K562 (cell line): ENCODE results near the gene TMA7B. TPM values are rescaled to one million over a fixed set of nuclear protein-coding genes. Genes with fewer than 3 reads are reported as not detected.

ENCODE experiments used
- ATAC-seq: fragments of 200-7000 bp; cut with Tn5 transposase; 3 replicates; pipeline ENCODE4 v1.9.1; 2020; ENCODE audit warnings: moderate library complexity
- BruUV-seq: library from RNA; stranded (reverse); fragments of 400-500 nt; replicated peaks from 2 replicates; lab custom pipeline; 2021; lab: Mats Ljungman, UMichigan
- CTCF ChIA-PET: fragments of 300-600 bp; formaldehyde crosslinking; extraction: SDS; loops from one replicate; lab custom pipeline; 2021; ENCODE audit warnings: low intra/inter-chr PET ratio; lab: Yijun Ruan, JAX
- POLR2A ChIA-PET: fragments of 300-600, 350-650 bp; sonication (Branson Sonifier 250); formaldehyde crosslinking; extraction: SDS; loops from one replicate; lab custom pipeline; 2021; ENCODE audit warnings: antibody characterized with exemption, inconsistent platforms; lab: Yijun Ruan, JAX
- DNase-seq, 4 experiments: peaks; one replicate each; pipeline versions ENCODE4 v3.0.0 to v3.0.0-alpha.2; 2011 to 2018; ENCODE audit warnings: low spot score in 3 of 4, mixed read lengths in 3 of 4; ENCODE audit errors: extremely low read depth in 1 of 4
- FAIRE-seq: peaks from 2 replicates; lab custom pipeline; 2011; peaks lifted over from hg19 to GRCh38; lab: Jason Lieb, UNC
- H2AFZ ChIP-seq: 2 replicates; pipeline ENCODE4 v1.6.0; 2011; ENCODE audit warnings: low read depth, low read length, control low read depth, inconsistent platforms
- H3K27ac ChIP-seq: fragments of 200-600 bp; 3 replicates; pipeline ENCODE4 v1.8.0; 2011; ENCODE audit warnings: low read depth, mild to moderate bottlenecking, control low read depth, inconsistent platforms, low read length, moderate library complexity, mixed read lengths; ENCODE audit errors: extremely low read depth
- H3K27me3 ChIP-seq, 2 experiments: fragments of 300-600 bp in 1 of 2; 2 replicates in 1 of 2; 3 replicates in 1 of 2; pipeline versions ENCODE4 v1.6.0 to v1.8.0; 2011; ENCODE audit warnings: inconsistent platforms in 2 of 2, low read length in 2 of 2, mild to moderate bottlenecking in 1 of 2, mixed read lengths in 1 of 2, moderate library complexity in 1 of 2; ENCODE audit not compliant: control insufficient read depth in 2 of 2, insufficient read depth in 2 of 2
- H3K36me3 ChIP-seq: fragments of 300-600 bp; 3 replicates; pipeline ENCODE4 v1.8.0; 2011; ENCODE audit warnings: mild to moderate bottlenecking, low read length, inconsistent platforms; ENCODE audit not compliant: control insufficient read depth, insufficient read depth
- H3K4me1 ChIP-seq, 2 experiments: fragments of 200-600 bp in 1 of 2; replicated peaks in 1 of 2; 2 replicates in 1 of 2; 3 replicates in 1 of 2; pipeline versions ENCODE4 v1.5.1 to v1.8.0; 2011; ENCODE audit warnings: inconsistent platforms in 2 of 2, low read length in 2 of 2, mild to moderate bottlenecking in 1 of 2, mixed read lengths in 1 of 2, moderate library complexity in 1 of 2; ENCODE audit not compliant: control insufficient read depth in 2 of 2, insufficient read depth in 2 of 2
- H3K4me2 ChIP-seq: 2 replicates; pipeline ENCODE4 v1.6.1; 2011; ENCODE audit warnings: low read length, control low read depth, inconsistent platforms, mixed read lengths; ENCODE audit not compliant: insufficient read depth
- H3K4me3 ChIP-seq: fragments of 200-600 bp; sonication (generic), shearing (Covaris generic); 2 replicates; pipeline ENCODE4 v1.5.1; 2016; ENCODE audit warnings: control low read depth, inconsistent platforms
- H3K79me2 ChIP-seq: fragments of 200-600 bp; 3 replicates; pipeline ENCODE4 v1.8.0; 2011; ENCODE audit warnings: low read length, inconsistent platforms; ENCODE audit not compliant: control insufficient read depth, insufficient read depth
- H3K9ac ChIP-seq, 2 experiments: 2 replicates each; pipeline versions ENCODE4 v1.6.0 to v1.6.1; 2011; ENCODE audit warnings: low read depth in 2 of 2, low read length in 2 of 2, control low read depth in 1 of 2, inconsistent platforms in 1 of 2, mild to moderate bottlenecking in 1 of 2, mixed read lengths in 1 of 2; ENCODE audit not compliant: insufficient read depth in 1 of 2
- H3K9me1 ChIP-seq: one replicate; pipeline ENCODE4 v1.6.0; 2011; ENCODE audit warnings: inconsistent platforms, mild to moderate bottlenecking, low read length, moderate library complexity; ENCODE audit not compliant: control insufficient read depth, insufficient read depth
- H3K9me3 ChIP-seq: replicated peaks from 2 replicates; pipeline ENCODE4 v1.5.1; 2011; ENCODE audit warnings: low read depth, low read length, inconsistent platforms; ENCODE audit not compliant: control insufficient read depth, insufficient read depth
- H4K20me1 ChIP-seq: replicated peaks from 2 replicates; pipeline ENCODE4 v1.6.1; 2011; ENCODE audit warnings: low read length, inconsistent platforms, mixed read lengths; ENCODE audit not compliant: control insufficient read depth, insufficient read depth
- CREM ChIP-seq: IDR thresholded peaks from 2 replicates; pipeline ENCODE4 v1.6.1; 2014; ENCODE audit warnings: antibody characterized with exemption, low read depth
- CSDE1 ChIP-seq, 2 experiments: fragments of 450-650 bp; IDR thresholded peaks; 2 replicates each; pipeline ENCODE4 v1.6.1; 2016; ENCODE audit warnings: mild to moderate bottlenecking in 1 of 2
- GATAD2B ChIP-seq: fragments of 450-650 bp; IDR thresholded peaks from 2 replicates; pipeline ENCODE4 v1.6.1; 2017; ENCODE audit warnings: mild to moderate bottlenecking, borderline replicate concordance
- MEIS2 ChIP-seq: fragments of 450-650 bp; IDR thresholded peaks from 2 replicates; pipeline ENCODE4 v1.6.1; 2014; ENCODE audit warnings: mild to moderate bottlenecking; ENCODE audit not compliant: partially characterized antibody
- PHF20 ChIP-seq: fragments of 450-650 bp; IDR thresholded peaks from 2 replicates; pipeline ENCODE4 v1.6.1; 2018; ENCODE audit not compliant: partially characterized antibody
- PML ChIP-seq: IDR thresholded peaks from 2 replicates; pipeline ENCODE4 v1.6.1; 2012; ENCODE audit warnings: low read length, inconsistent platforms
- SAFB2 ChIP-seq: fragments of 200-400 bp; formaldehyde crosslinking; IDR thresholded peaks from 2 replicates; pipeline ENCODE4 v1.6.1; 2018; ENCODE audit warnings: borderline replicate concordance, low read length, low read depth, moderate library complexity; ENCODE audit not compliant: severe bottlenecking
- SIN3A ChIP-seq, 2 experiments: fragments of 150-350 bp in 1 of 2; IDR thresholded peaks; 2 replicates each; pipeline ENCODE4 v1.6.1; 2011 to 2016; ENCODE audit warnings: borderline replicate concordance in 2 of 2, low read depth in 2 of 2, low read length in 2 of 2, mild to moderate bottlenecking in 2 of 2, moderate library complexity in 2 of 2; ENCODE audit not compliant: control insufficient read depth in 1 of 2
- TEAD2 ChIP-seq: fragments of 450-650 bp; IDR thresholded peaks from 2 replicates; pipeline ENCODE4 v1.6.1; 2016; ENCODE audit warnings: missing genetic modification characterization, control low read depth, missing compliant biosample characterization
- ZFX ChIP-seq: sonication (generic); formaldehyde crosslinking; IDR thresholded peaks from 2 replicates; pipeline ENCODE4 v1.8.0; 2022; ENCODE audit warnings: mild to moderate bottlenecking, missing genetic modification reagents, moderate library complexity
- ZNF24 ChIP-seq: fragments of 450-650 bp; IDR thresholded peaks from 2 replicates; pipeline ENCODE4 v1.6.1; 2016
- ZNF408 ChIP-seq: fragments of 250-450 bp; sonication (Bioruptor Pico); IDR thresholded peaks from 2 replicates; pipeline ENCODE4 v1.4.0; 2020; ENCODE audit warnings: low read depth, mild to moderate bottlenecking, moderate library complexity
- ZNF445 ChIP-seq: fragments of 250-450 bp; sonication (Bioruptor Pico); IDR thresholded peaks from 2 replicates; pipeline ENCODE4 v1.4.0; 2020; ENCODE audit warnings: low read depth, mild to moderate bottlenecking, moderate library complexity
- WGBS: fragments of 100-300 bp; shearing (Covaris generic); methylation state at CpG from one replicate; pipeline ENCODE4 v1.1.6; 2016; ENCODE audit warnings: low coverage, mixed read lengths; ENCODE audit not compliant: insufficient coverage; ENCODE audit errors: missing lambda C conversion rate; 5-methylcytosine and 5-hydroxymethylcytosine counted together
- in situ Hi-C: fragments of 300-500 bp; cut with MboI; formaldehyde crosslinking; loops from 4 replicates; pipeline ENCODE4 v1.15.0; 2018; ENCODE audit warnings: inconsistent platforms, mixed read lengths
- intact Hi-C: fragments of 100-400 bp; cut with micrococcal nuclease; formaldehyde crosslinking; loops from 2 replicates; pipeline ENCODE4 v1.14.2; 2022
- polyA plus RNA-seq, 8 experiments: library from polyadenylated mRNA; depleted of rRNA in 4 of 8; stranded (reverse) in 5 of 8; unstranded in 3 of 8; fragments of >200 nt; fragmentation: Nextera tagmentation in 2 of 8; fragmentation: Illumina TruSeq in 1 of 8; extraction: Ambion mirVana in 2 of 8; extraction: Trizol in 1 of 8; gene quantifications; 2 replicates each; pipeline versions ENCODE4 v1.2.1 to v1.2.3, GENCODE V29; 2011 to 2014; ENCODE audit warnings: inconsistent platforms in 1 of 8, missing spikeins in 1 of 8
- total RNA-seq, 7 experiments: library from RNA; depleted of rRNA in 6 of 7; stranded (reverse); fragments of >200 nt in 6 of 7; fragmentation: Illumina TruSeq in 2 of 7; extraction: Trizol in 2 of 7; gene quantifications; 2 replicates each; pipeline versions ENCODE4 v1.2.1 to v1.2.3, GENCODE V29; 2011 to 2021; ENCODE audit warnings: low replicate concordance in 1 of 7
- TF ChIP-seq, protein P1 (sequence below): fragments of 450-650 bp; formaldehyde crosslinking; IDR thresholded peaks from 2 replicates; pipeline ENCODE4 v1.4.0; 2020; ENCODE audit warnings: mild to moderate bottlenecking, mixed read lengths
- TF ChIP-seq, protein P2 (sequence below): fragments of 200-400 bp; formaldehyde crosslinking; IDR thresholded peaks from 2 replicates; pipeline ENCODE4 v1.6.1; 2017; ENCODE audit warnings: mild to moderate bottlenecking, low read depth, low read length, moderate library complexity

Gene TMA7B
- total and polyA plus RNA-seq, 9 of the 15 experiments (the other 6 are each of a cell fraction or from before 2014, with no cell fraction given): 5.6 to 14.2 (median 11.8) TPM

DNA sequence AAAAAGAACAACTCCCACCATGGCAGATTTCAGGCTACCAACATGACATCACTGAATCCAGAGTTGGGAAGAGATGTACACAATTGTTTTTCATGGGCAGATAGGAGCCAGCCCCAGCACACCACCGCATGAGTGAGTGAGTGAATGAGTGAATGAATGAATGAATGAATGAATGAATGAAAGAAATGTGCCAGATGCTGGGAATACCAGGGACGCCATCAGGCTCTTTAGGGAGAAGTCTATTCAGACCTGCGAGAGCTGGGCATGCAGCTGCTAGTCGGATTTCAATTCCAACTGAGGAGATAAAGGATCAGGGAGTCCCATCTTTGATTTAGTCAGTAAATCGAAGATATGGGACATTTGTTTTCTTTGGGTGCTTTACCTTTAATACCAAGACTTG lies 19.3 kb downstream of the TMA7B start:
- POLR2A ChIA-PET: interaction anchor here (0.7 kb wide), 1 partner anchor 30 kb away, joined by 4 read pairs; no protein-coding TSS in a partner anchor

DNA sequence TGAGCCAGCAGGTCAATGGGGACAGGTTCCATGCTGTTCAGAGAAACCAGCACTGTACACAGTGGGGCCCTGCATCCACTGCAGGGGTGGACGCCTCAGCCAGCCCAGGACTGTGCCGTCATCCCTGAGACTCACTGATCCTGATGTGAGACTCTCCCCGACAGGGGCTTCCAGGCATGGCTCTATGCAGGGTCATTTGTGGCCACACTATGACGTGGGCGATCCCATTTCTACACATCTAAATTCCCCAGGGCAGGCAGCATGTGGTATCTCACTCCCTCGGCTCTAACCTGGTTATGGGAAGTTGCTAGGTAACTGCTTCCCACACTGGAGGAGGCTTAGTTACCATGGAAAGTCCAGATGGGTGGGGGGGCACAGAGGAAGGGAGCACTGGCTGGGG lies 20.4 kb downstream of the TMA7B start:
- no TSS peak for BruUV-seq
- in situ Hi-C loops: no loop called here
- Histone ChIP-seq H3K9me1 (no peaks in the 10 kb centered on the region), H3K36me3 (no peaks in the 10 kb centered on the region), H3K4me1 (peaks cover 2 to 12% of the 10 kb centered on the region in 2 experiments; a peak in 2 of 5 replicates), H3K27me3 (no peaks in the 10 kb centered on the region), H3K9ac (no peak overlapping the region), H3K4me2 (no peak overlapping the region), H2AFZ (no peak overlapping the region), H3K79me2 (no peaks in the 10 kb centered on the region), H3K27ac (no peak overlapping the region), H3K9me3 (no peaks in the 10 kb centered on the region), H3K4me3 (no peak overlapping the region), H4K20me1 (no peaks in the 10 kb centered on the region)
- ATAC-seq (0 out of 3 replicates have a peak, but pooled peaks have one; percentile 27), DNase-seq (no peak), FAIRE-seq (no peak)
- whole genome bisulfite sequencing: 69% methylated on average over 6 of the region's 6 CpGs
- ChIA-PET CTCF (no interaction called here), POLR2A (interaction anchor here (1.4 kb wide), 1 partner anchor 11 kb away, joined by 3 read pairs; no protein-coding TSS in a partner anchor)
- intact Hi-C loops: no loop called here
- TF ChIP-seq, protein P1, sequence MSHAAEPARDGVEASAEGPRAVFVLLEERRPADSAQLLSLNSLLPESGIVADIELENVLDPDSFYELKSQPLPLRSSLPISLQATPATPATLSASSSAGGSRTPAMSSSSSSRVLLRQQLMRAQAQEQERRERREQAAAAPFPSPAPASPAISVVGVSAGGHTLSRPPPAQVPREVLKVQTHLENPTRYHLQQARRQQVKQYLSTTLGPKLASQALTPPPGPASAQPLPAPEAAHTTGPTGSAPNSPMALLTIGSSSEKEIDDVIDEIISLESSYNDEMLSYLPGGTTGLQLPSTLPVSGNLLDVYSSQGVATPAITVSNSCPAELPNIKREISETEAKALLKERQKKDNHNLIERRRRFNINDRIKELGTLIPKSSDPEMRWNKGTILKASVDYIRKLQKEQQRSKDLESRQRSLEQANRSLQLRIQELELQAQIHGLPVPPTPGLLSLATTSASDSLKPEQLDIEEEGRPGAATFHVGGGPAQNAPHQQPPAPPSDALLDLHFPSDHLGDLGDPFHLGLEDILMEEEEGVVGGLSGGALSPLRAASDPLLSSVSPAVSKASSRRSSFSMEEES (CRISPR knock-in tag): no peak
- TF ChIP-seq ZFX (CRISPR knock-in tag) (no peak), SIN3A (IDR thresholded peaks at IDR 0.05; ENCODE audit: borderline replicate concordance in 2 of 2, control insufficient read depth in 1 of 2, low read depth in 2 of 2, low read length in 2 of 2) (no peak), GATAD2B (no peak), CSDE1 (IDR thresholded peaks at IDR 0.05) (no peak), ZNF408 (CRISPR knock-in tag) (no peak), MEIS2 (no peak), PML (no peak), PHF20 (no peak), ZNF445 (CRISPR knock-in tag) (no peak), CREM (no peak)
- TF ChIP-seq, protein P2, sequence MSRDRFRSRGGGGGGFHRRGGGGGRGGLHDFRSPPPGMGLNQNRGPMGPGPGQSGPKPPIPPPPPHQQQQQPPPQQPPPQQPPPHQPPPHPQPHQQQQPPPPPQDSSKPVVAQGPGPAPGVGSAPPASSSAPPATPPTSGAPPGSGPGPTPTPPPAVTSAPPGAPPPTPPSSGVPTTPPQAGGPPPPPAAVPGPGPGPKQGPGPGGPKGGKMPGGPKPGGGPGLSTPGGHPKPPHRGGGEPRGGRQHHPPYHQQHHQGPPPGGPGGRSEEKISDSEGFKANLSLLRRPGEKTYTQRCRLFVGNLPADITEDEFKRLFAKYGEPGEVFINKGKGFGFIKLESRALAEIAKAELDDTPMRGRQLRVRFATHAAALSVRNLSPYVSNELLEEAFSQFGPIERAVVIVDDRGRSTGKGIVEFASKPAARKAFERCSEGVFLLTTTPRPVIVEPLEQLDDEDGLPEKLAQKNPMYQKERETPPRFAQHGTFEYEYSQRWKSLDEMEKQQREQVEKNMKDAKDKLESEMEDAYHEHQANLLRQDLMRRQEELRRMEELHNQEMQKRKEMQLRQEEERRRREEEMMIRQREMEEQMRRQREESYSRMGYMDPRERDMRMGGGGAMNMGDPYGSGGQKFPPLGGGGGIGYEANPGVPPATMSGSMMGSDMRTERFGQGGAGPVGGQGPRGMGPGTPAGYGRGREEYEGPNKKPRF: no peak

More for the DNA sequence above, 19.3 kb downstream of the TMA7B start:
- Histone ChIP-seq H3K79me2 (no peaks in the 10 kb centered on the region), H3K27ac (no peak overlapping the region), H2AFZ (no peak overlapping the region), H3K36me3 (no peaks in the 10 kb centered on the region), H3K4me3 (no peak overlapping the region), H3K4me1 (peaks cover 2 to 12% of the 10 kb centered on the region in 2 experiments; a peak in 2 of 5 replicates), H3K9me3 (no peaks in the 10 kb centered on the region), H3K27me3 (no peaks in the 10 kb centered on the region), H3K9me1 (no peaks in the 10 kb centered on the region), H3K9ac (no peak overlapping the region), H4K20me1 (no peaks in the 10 kb centered on the region), H3K4me2 (no peak overlapping the region)
- in situ Hi-C loops: no loop called here
- no TSS peak for BruUV-seq
- DNase-seq (no peak), FAIRE-seq (no peak), ATAC-seq (no peak)
- CTCF ChIA-PET: no interaction called here
- WGBS: 48% methylated on average over 5 of the region's 5 CpGs
- peak; percentile 94 for TF ChIP-seq ZNF24
- TF ChIP-seq SAFB2: no peak
- TF ChIP-seq TEAD2 (tag): no peak
- intact Hi-C loops: no loop called here
